Pancreas (tissue), 10 donors: Measurements from ENCODE around the gene MYO10. TPM values are rescaled to one million over a fixed set of nuclear protein-coding genes. Genes with fewer than 3 reads are reported as not detected.

ENCODE experiments used
- ATAC-seq, 4 donors: fragments of 200-7000 bp; cut with Tn5 transposase; one replicate each; pipeline versions ENCODE4 v1.8.0 to v1.9.1; 2020; ENCODE audit warnings: mild to moderate bottlenecking in 4 of 4, moderate library complexity in 4 of 4
- DNase-seq, 6 donors: peaks; one replicate each; pipeline ENCODE4 v3.0.0-alpha.2; 2020
- FAIRE-seq: peaks from 2 replicates; lab custom pipeline; 2012; peaks lifted over from hg19 to GRCh38; lab: Jason Lieb, UNC
- H3K27ac ChIP-seq, 4 donors: fragments of 200-600 bp; sonication (generic); 1 replicate in 3 of 4; 2 replicates in 1 of 4; pipeline versions ENCODE4 v1.5.0 to v1.8.0; 2020
- H3K27me3 ChIP-seq, 4 donors: fragments of 200-600 bp; one replicate each; pipeline ENCODE4 v1.8.0; 2021
- H3K36me3 ChIP-seq, 3 donors: fragments of 200-600 bp; sonication (generic) in 1 of 3; one replicate each; pipeline versions ENCODE4 v1.5.0 to v1.8.0; 2020 to 2021
- H3K4me1 ChIP-seq, 3 donors: fragments of 200-600 bp; one replicate each; pipeline ENCODE4 v1.8.0; 2021
- H3K4me3 ChIP-seq, 4 donors: fragments of 200-600 bp; sonication (generic) in 2 of 4; one replicate each; pipeline versions ENCODE4 v1.5.0 to v1.8.0; 2020 to 2021
- H3K9me3 ChIP-seq, 4 donors: fragments of 200-600 bp; one replicate each; pipeline ENCODE4 v1.8.0; 2021
- WGBS, 2 donors: extraction: QIAGEN DNeasy Blood & Tissue Kit; methylation state at CpG; one replicate each; pipeline ENCODE4 v1.1.7; 2013; 5-methylcytosine and 5-hydroxymethylcytosine counted together
- intact Hi-C, 3 donors: fragments of 100-400 bp; cut with DNase I; formaldehyde crosslinking; loops; one replicate each; pipeline versions ENCODE4 v1.11.1 to v1.14.2; 2022
- polyA plus RNA-seq, 2 donors: library from polyadenylated mRNA; stranded (reverse); fragments of 200-250 nt; gene quantifications; one replicate each; pipeline ENCODE4 v1.2.3, GENCODE V29; 2013
- total RNA-seq, 6 donors: library from RNA; stranded (reverse); fragmentation: NEBNext Ultra II Directional in 4 of 6; extraction: Animal tissue kit (Norgen Biotek cat#: 25700) in 4 of 6; gene quantifications; one replicate each; pipeline versions ENCODE4 v1.2.1 to v1.2.4, GENCODE V29; 2021 to 2023
- TF ChIP-seq, protein P1 (sequence below), 4 donors: fragments of 200-600 bp; sonication (generic) in 3 of 4; IDR thresholded peaks; one replicate each; pipeline versions ENCODE4 v1.5.0 to v1.8.0; 2021; ENCODE audit warnings: antibody characterized with exemption in 4 of 4
- donor health status: healthy with polysubstance abuse.
- donor health status: DM: no; HTN: no; CAD: no; lungs with moderate emphysema.
- donor health status: DM: no; HTN: no; CAD: no.
- donor health status: control.
- donor health status: control.
- donor health status: Bipolar disorder and iron deficiency.
- donor health status: DM: yes; HTN: yes; CAD: no.
- donor health status: DM: no; HTN: no; CAD: no.
- donor health status: DM: no; HTN: no; CAD: no.
- donor health status: DM: yes; HTN: yes; CAD: no.

MYO10 gene
- total and polyA plus RNA-seq, 8 donors = 11.5 to 47.3 (median 34.8) TPM

DNA sequence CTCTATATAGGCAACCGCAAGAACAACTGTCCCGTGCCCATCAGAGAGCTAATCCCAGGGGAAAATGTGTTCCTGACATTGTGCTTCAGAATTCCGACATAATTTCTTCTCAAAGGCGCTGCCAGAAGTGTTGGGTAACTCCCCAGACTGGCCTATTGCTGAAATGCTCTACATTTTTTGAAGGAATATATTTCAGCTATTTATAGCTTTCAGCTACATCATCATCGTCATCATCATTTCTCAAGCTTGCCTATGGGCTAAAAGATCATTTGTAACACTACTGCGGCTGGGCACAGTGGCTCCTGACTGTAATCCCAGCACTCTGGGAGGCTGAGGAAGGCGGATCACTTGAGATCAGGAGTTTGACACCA lies 49.7 kb downstream of the MYO10 start:
- ATAC-seq (no peak), DNase-seq (no peak), FAIRE-seq (no peak)
- peaks cover 39 to 66% (median 61%) of the 10 kb centered on the region in 3 donors for H3K4me1 ChIP-seq
- H3K4me3 ChIP-seq = no peak overlapping the region
- TF ChIP-seq, protein P1, sequence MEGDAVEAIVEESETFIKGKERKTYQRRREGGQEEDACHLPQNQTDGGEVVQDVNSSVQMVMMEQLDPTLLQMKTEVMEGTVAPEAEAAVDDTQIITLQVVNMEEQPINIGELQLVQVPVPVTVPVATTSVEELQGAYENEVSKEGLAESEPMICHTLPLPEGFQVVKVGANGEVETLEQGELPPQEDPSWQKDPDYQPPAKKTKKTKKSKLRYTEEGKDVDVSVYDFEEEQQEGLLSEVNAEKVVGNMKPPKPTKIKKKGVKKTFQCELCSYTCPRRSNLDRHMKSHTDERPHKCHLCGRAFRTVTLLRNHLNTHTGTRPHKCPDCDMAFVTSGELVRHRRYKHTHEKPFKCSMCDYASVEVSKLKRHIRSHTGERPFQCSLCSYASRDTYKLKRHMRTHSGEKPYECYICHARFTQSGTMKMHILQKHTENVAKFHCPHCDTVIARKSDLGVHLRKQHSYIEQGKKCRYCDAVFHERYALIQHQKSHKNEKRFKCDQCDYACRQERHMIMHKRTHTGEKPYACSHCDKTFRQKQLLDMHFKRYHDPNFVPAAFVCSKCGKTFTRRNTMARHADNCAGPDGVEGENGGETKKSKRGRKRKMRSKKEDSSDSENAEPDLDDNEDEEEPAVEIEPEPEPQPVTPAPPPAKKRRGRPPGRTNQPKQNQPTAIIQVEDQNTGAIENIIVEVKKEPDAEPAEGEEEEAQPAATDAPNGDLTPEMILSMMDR (IDR thresholded peaks at IDR 0.05) = no peak
- WGBS, 2 donors = 82 to 88% methylated on average over 7 of the region's 7 CpGs
- no peaks in the 10 kb centered on the region for H3K27me3 ChIP-seq
- intact Hi-C loops = no loop called here
- no peaks in the 10 kb centered on the region for H3K9me3 ChIP-seq
- H3K36me3 ChIP-seq = no peaks in the 10 kb centered on the region
- H3K27ac ChIP-seq = no peak overlapping the region

DNA sequence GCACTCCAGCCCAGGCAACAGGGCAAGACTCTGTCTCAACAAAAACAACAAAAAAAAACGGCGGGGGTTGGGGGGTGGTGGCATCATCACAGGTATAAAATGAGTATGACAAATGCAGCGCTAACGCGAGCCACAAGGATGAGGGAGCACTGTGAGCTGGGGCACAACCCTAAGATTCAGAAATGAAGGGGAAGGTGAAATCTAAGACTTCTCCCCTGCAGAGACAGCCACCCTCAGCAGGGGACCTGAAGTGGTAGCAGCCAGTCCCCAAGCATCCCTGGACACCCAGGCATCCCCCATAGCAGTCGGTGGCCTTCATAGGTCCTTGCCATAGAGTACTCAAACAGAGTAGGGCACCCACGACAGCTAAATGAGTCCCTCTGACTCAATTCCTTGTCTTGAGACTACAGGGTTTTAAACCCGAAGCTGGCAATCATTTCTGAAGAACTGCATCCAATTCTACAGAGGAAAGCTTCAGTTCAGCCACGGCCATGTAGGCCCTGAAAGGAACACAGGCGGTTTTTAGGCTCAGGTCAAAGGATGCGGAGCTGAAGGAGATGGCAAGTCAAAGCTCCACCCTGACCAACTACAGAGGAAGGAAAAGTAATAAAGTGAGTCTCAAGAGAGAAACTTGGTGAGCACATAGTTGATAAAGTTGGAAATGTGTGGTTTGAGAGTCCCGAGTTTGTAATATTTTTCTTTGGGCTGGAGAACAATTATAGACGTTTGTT lies 50.3 kb downstream of the MYO10 start:
- H3K4me3 ChIP-seq = no peak overlapping the region
- H3K27me3 ChIP-seq = no peaks in the 10 kb centered on the region
- H3K4me1 ChIP-seq = peaks cover 39 to 69% (median 65%) of the 10 kb centered on the region in 3 donors
- WGBS, 2 donors = 76 to 82% methylated on average over 13 of the region's 13 CpGs
- TF ChIP-seq, protein P1 (IDR thresholded peaks at IDR 0.05) = no peak
- H3K36me3 ChIP-seq = no peaks in the 10 kb centered on the region
- ATAC-seq = no peak
- DNase-seq = no peak
- H3K27ac ChIP-seq = no peak overlapping the region
- FAIRE-seq = no peak
- intact Hi-C loops = no loop called here
- no peaks in the 10 kb centered on the region for H3K9me3 ChIP-seq

DNA sequence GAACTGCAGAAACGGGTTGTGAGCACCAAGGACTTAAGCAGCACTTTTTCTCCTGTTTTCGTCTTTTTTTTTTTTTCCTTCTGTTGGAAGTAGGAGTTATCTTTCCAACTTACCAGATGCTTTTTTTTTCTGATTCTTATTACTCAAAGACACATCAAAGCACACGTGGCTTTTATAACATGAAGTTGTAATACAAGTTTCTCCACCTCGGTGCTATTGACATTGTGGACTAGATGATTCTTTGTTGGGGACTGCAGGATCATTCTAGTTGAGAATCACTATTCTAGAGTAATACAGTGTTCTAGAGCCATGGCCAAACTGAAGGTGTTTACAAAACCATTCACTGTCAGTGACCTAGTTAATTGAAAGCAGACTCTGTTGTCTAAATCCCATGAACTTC lies 51.5 kb downstream of the MYO10 start:
- H3K36me3 ChIP-seq = no peaks in the 10 kb centered on the region
- DNase-seq (no peak), FAIRE-seq (no peak), ATAC-seq (peak in 3 of 4 donors; percentile 31 to 34 (median 33))
- peaks cover 41 to 70% (median 65%) of the 10 kb centered on the region in 3 donors for H3K4me1 ChIP-seq
- peak overlapping the region in 2 of 4 donors; percentile 64 for H3K27ac ChIP-seq
- TF ChIP-seq, protein P1 (IDR thresholded peaks at IDR 0.05) = no peak
- no peaks in the 10 kb centered on the region for H3K9me3 ChIP-seq
- no peak overlapping the region for H3K4me3 ChIP-seq
- intact Hi-C loops = no loop called here
- H3K27me3 ChIP-seq = no peaks in the 10 kb centered on the region
- WGBS, 2 donors = 12% methylated on average over 4 of the region's 4 CpGs

DNA sequence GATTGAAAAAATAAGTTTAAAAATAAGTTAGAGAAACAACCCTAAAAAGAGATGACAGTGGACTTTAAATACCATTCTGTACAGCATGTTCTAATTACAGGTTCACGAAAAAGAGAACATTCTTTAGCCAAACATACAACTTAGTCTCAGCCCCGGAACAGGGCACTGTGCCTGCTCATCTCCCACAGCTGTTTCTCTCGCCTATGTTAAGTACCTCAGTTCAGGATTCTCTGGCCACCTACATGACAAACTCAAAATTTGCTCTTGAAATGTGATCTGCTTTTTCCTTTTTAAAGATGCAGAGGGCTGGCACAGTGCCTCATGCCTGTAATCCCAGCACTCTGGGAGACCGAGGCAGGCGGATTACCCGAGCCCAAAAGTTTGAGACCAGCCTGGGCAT lies 52.3 kb downstream of the MYO10 start:
- intact Hi-C loops = no loop called here
- H3K27me3 ChIP-seq = no peaks in the 10 kb centered on the region
- H3K9me3 ChIP-seq = no peaks in the 10 kb centered on the region
- no peak for ATAC-seq
- H3K4me3 ChIP-seq = no peak overlapping the region
- no peak for FAIRE-seq
- no peaks in the 10 kb centered on the region for H3K36me3 ChIP-seq
- H3K4me1 ChIP-seq = peaks cover 48 to 70% (median 65%) of the 10 kb centered on the region in 3 donors
- TF ChIP-seq, protein P1 (IDR thresholded peaks at IDR 0.05) = no peak
- H3K27ac ChIP-seq = peak overlapping the region in 2 of 4 donors; percentile 64
- DNase-seq = no peak
- 52 to 55% methylated on average over 6 of the region's 6 CpGs for WGBS, 2 donors

DNA sequence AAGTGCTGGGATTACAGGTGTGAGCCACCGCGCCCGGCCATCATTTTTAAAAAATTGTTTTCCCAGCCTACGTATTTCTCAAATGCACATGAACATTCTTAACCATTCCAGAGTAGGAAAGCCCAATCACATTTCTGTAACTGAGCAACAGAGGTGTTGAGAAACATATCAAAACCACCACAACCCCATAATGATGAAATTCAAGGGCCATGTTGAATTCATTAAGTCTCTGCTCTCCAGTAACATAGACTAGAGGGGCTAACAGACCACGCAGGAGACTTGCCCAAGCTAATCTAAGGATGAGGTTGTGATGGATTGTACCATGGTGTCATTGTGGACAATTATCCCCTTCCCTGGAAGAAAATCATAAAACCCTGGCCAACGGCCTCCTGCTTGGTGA lies 52.9 kb downstream of the MYO10 start:
- Histone ChIP-seq H3K9me3 (no peaks in the 10 kb centered on the region), H3K4me1 (peaks cover 49 to 70% (median 63%) of the 10 kb centered on the region in 3 donors), H3K4me3 (no peak overlapping the region), H3K27me3 (no peaks in the 10 kb centered on the region), H3K27ac (no peak overlapping the region), H3K36me3 (no peaks in the 10 kb centered on the region)
- no peak for FAIRE-seq
- TF ChIP-seq, protein P1 (IDR thresholded peaks at IDR 0.05) = no peak
- WGBS, 2 donors = 87 to 88% methylated on average over 6 of the region's 6 CpGs
- no peak for ATAC-seq
- DNase-seq = no peak
- intact Hi-C loops = no loop called here
